ENCODE data around the gene POC1B.

- TF ChIP-seq, protein P1, sequence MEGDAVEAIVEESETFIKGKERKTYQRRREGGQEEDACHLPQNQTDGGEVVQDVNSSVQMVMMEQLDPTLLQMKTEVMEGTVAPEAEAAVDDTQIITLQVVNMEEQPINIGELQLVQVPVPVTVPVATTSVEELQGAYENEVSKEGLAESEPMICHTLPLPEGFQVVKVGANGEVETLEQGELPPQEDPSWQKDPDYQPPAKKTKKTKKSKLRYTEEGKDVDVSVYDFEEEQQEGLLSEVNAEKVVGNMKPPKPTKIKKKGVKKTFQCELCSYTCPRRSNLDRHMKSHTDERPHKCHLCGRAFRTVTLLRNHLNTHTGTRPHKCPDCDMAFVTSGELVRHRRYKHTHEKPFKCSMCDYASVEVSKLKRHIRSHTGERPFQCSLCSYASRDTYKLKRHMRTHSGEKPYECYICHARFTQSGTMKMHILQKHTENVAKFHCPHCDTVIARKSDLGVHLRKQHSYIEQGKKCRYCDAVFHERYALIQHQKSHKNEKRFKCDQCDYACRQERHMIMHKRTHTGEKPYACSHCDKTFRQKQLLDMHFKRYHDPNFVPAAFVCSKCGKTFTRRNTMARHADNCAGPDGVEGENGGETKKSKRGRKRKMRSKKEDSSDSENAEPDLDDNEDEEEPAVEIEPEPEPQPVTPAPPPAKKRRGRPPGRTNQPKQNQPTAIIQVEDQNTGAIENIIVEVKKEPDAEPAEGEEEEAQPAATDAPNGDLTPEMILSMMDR (conservative IDR thresholded peaks at IDR 0.05) = no peak
- no peak for TF ChIP-seq ZFX (IDR thresholded peaks at IDR 0.05)
These were observed 71.6 kb downstream of the POC1B start for GRCh38 chr12:89454080-89454848.
